ENCODE results near the gene LCK. TPM values are rescaled to one million over a fixed set of nuclear protein-coding genes. Genes with fewer than 3 reads are reported as not detected.

The LCK gene
- total RNA-seq, 1 experiment from 2014 or later: 37.6 TPM

GRCh38 chr1:32205401-32206370 is 45.4 kb upstream of the LCK start, which contains the start of gene IQCC:
Gene IQCC, plus strand, starts transcription at chr1:32205671. Its CDS starts 11 bp downstream, at chr1:32205682.
- no peak within 1 kb of the TSS for H2BK5ac ChIP-seq (ENCODE audit: insufficient read length, low read length)
- H4K20me1 ChIP-seq (ENCODE audit: control insufficient read depth, insufficient read depth, insufficient read length): no peaks in the 10 kb centered on the region
- no peak within 1 kb of the TSS for H4K5ac ChIP-seq (ENCODE audit: insufficient read length, low read depth, low read length)
- no peak within 1 kb of the TSS for H2BK12ac ChIP-seq (ENCODE audit: insufficient read length, low read depth, low read length)
- H3K18ac ChIP-seq (ENCODE audit: insufficient read length, low read depth, low read length): peak within 1 kb of the TSS; percentile 18
- peak; percentile 51 for TF ChIP-seq CTCF (conservative IDR thresholded peaks at IDR 0.05)
- Mint-ChIP-seq H3K4me1 (peaks cover 19 to 24% of the 10 kb centered on the region in 2 experiments), H3K4me3 (peak within 1 kb of the TSS; percentile 92 to 96), H3K9me3 (no peaks in the 10 kb centered on the region), H3K27me3 (ENCODE audit: low read depth) (peaks cover 14% of the 10 kb centered on the region), H3K27ac (peak within 1 kb of the TSS in 2 of 3 experiments; percentile 44 to 96; a peak in 4 of 7 replicates), H3K36me3 (ENCODE audit: insufficient read depth in 1 of 3, low read depth in 3 of 3) (peaks cover 0 to 14% (median 11%) of the 10 kb centered on the region in 3 experiments; a peak in 5 of 7 replicates)
- no peak within 1 kb of the TSS for H3K23ac ChIP-seq (ENCODE audit: insufficient read length, low read depth, low read length)
- H3K9me3 ChIP-seq (ENCODE audit: control insufficient read depth, low read depth, low read length): no peaks in the 10 kb centered on the region
- no peak within 1 kb of the TSS for H3K27ac ChIP-seq (ENCODE audit: insufficient read length, low read depth, low read length)
- H2AFZ ChIP-seq (ENCODE audit: low read length): no peak within 1 kb of the TSS
- H3K4me2 ChIP-seq (ENCODE audit: insufficient read depth, insufficient read length, low read length): peak within 1 kb of the TSS; percentile 58
- no peaks in the 10 kb centered on the region for H3K79me2 ChIP-seq (ENCODE audit: insufficient read depth, low read length)
- H3T11ph ChIP-seq (ENCODE audit: low read length): no peak within 1 kb of the TSS
- H3K4me1 ChIP-seq (ENCODE audit: insufficient read depth, low read length): peaks cover 4% of the 10 kb centered on the region; the same call in 1 of the 2 replicates
- H3K27me3 ChIP-seq (ENCODE audit: insufficient read depth, low read length): no peaks in the 10 kb centered on the region; the same call in 1 of the 2 replicates
- no CpG with 5 or more reads among the region's 77 CpGs for WGBS (ENCODE audit: extremely low coverage, insufficient read length, low lambda C conversion rate)
- peak within 1 kb of the TSS; percentile 21; the same call in 1 of the 2 replicates for H3K14ac ChIP-seq (ENCODE audit: insufficient read depth, low read length)
- no peak within 1 kb of the TSS for H3K4ac ChIP-seq (ENCODE audit: low read depth, low read length)
- peak; percentile 94 for DNase-seq
- H2AK5ac ChIP-seq (ENCODE audit: insufficient read length, low read length): no peak within 1 kb of the TSS
- peaks cover 10% of the 10 kb centered on the region for H3K23me2 ChIP-seq (ENCODE audit: insufficient read length, low read depth, low read length, poor library complexity, severe bottlenecking)
- H2BK20ac ChIP-seq (ENCODE audit: low read depth, low read length, poor library complexity, severe bottlenecking): no peak within 1 kb of the TSS
- H2BK15ac ChIP-seq (ENCODE audit: low read depth, low read length): no peak within 1 kb of the TSS
- no peak within 1 kb of the TSS for H4K91ac ChIP-seq (ENCODE audit: insufficient read length, low read depth, low read length)
- no peaks in the 10 kb centered on the region for H3K79me1 ChIP-seq (ENCODE audit: insufficient read depth, low read depth, low read length, poor library complexity, severe bottlenecking)
- H3K9ac ChIP-seq (ENCODE audit: extremely low read depth, insufficient read length, low read length): peak within 1 kb of the TSS; percentile 45
- H2BK120ac ChIP-seq (ENCODE audit: low read depth, low read length, poor library complexity, severe bottlenecking): no peak within 1 kb of the TSS
- no peak within 1 kb of the TSS for H4K8ac ChIP-seq (replicated peaks; ENCODE audit: insufficient read length, low read depth, low read length)
- H3K56ac ChIP-seq (ENCODE audit: insufficient read length, low read depth, low read length): no peak within 1 kb of the TSS

All from H9 (cell line).